K562 (cell line): ENCODE data around the gene CTIF. TPM values are rescaled to one million over a fixed set of nuclear protein-coding genes. Genes with fewer than 3 reads are reported as not detected.

ENCODE experiments used
- ATAC-seq: fragments of 200-7000 bp; cut with Tn5 transposase; 3 replicates; pipeline ENCODE4 v1.9.1; 2020; ENCODE audit warnings: moderate library complexity
- BruUV-seq: library from RNA; stranded (reverse); fragments of 400-500 nt; replicated peaks from 2 replicates; lab custom pipeline; 2021; lab: Mats Ljungman, UMichigan
- CTCF ChIA-PET: fragments of 300-600 bp; formaldehyde crosslinking; extraction: SDS; loops from one replicate; lab custom pipeline; 2021; ENCODE audit warnings: low intra/inter-chr PET ratio; lab: Yijun Ruan, JAX
- POLR2A ChIA-PET: fragments of 300-600, 350-650 bp; sonication (Branson Sonifier 250); formaldehyde crosslinking; extraction: SDS; loops from one replicate; lab custom pipeline; 2021; ENCODE audit warnings: antibody characterized with exemption, inconsistent platforms; lab: Yijun Ruan, JAX
- DNase-seq, 4 experiments: peaks; one replicate each; pipeline versions ENCODE4 v3.0.0 to v3.0.0-alpha.2; 2011 to 2018; ENCODE audit warnings: low spot score in 3 of 4, mixed read lengths in 3 of 4; ENCODE audit errors: extremely low read depth in 1 of 4
- FAIRE-seq: peaks from 2 replicates; lab custom pipeline; 2011; peaks lifted over from hg19 to GRCh38; lab: Jason Lieb, UNC
- H2AFZ ChIP-seq: 2 replicates; pipeline ENCODE4 v1.6.0; 2011; ENCODE audit warnings: low read depth, low read length, control low read depth, inconsistent platforms
- H3K27ac ChIP-seq: fragments of 200-600 bp; 3 replicates; pipeline ENCODE4 v1.8.0; 2011; ENCODE audit warnings: low read depth, mild to moderate bottlenecking, control low read depth, inconsistent platforms, low read length, moderate library complexity, mixed read lengths; ENCODE audit errors: extremely low read depth
- H3K27me3 ChIP-seq, 2 experiments: fragments of 300-600 bp in 1 of 2; 2 replicates in 1 of 2; 3 replicates in 1 of 2; pipeline versions ENCODE4 v1.6.0 to v1.8.0; 2011; ENCODE audit warnings: inconsistent platforms in 2 of 2, low read length in 2 of 2, mild to moderate bottlenecking in 1 of 2, mixed read lengths in 1 of 2, moderate library complexity in 1 of 2; ENCODE audit not compliant: control insufficient read depth in 2 of 2, insufficient read depth in 2 of 2
- H3K36me3 ChIP-seq: fragments of 300-600 bp; 3 replicates; pipeline ENCODE4 v1.8.0; 2011; ENCODE audit warnings: mild to moderate bottlenecking, low read length, inconsistent platforms; ENCODE audit not compliant: control insufficient read depth, insufficient read depth
- H3K4me1 ChIP-seq, 2 experiments: fragments of 200-600 bp in 1 of 2; replicated peaks in 1 of 2; 2 replicates in 1 of 2; 3 replicates in 1 of 2; pipeline versions ENCODE4 v1.5.1 to v1.8.0; 2011; ENCODE audit warnings: inconsistent platforms in 2 of 2, low read length in 2 of 2, mild to moderate bottlenecking in 1 of 2, mixed read lengths in 1 of 2, moderate library complexity in 1 of 2; ENCODE audit not compliant: control insufficient read depth in 2 of 2, insufficient read depth in 2 of 2
- H3K4me2 ChIP-seq: 2 replicates; pipeline ENCODE4 v1.6.1; 2011; ENCODE audit warnings: low read length, control low read depth, inconsistent platforms, mixed read lengths; ENCODE audit not compliant: insufficient read depth
- H3K4me3 ChIP-seq: fragments of 200-600 bp; sonication (generic), shearing (Covaris generic); 2 replicates; pipeline ENCODE4 v1.5.1; 2016; ENCODE audit warnings: control low read depth, inconsistent platforms
- H3K79me2 ChIP-seq: fragments of 200-600 bp; 3 replicates; pipeline ENCODE4 v1.8.0; 2011; ENCODE audit warnings: low read length, inconsistent platforms; ENCODE audit not compliant: control insufficient read depth, insufficient read depth
- H3K9ac ChIP-seq, 2 experiments: 2 replicates each; pipeline versions ENCODE4 v1.6.0 to v1.6.1; 2011; ENCODE audit warnings: low read depth in 2 of 2, low read length in 2 of 2, control low read depth in 1 of 2, inconsistent platforms in 1 of 2, mild to moderate bottlenecking in 1 of 2, mixed read lengths in 1 of 2; ENCODE audit not compliant: insufficient read depth in 1 of 2
- H3K9me1 ChIP-seq: one replicate; pipeline ENCODE4 v1.6.0; 2011; ENCODE audit warnings: inconsistent platforms, mild to moderate bottlenecking, low read length, moderate library complexity; ENCODE audit not compliant: control insufficient read depth, insufficient read depth
- H3K9me3 ChIP-seq: replicated peaks from 2 replicates; pipeline ENCODE4 v1.5.1; 2011; ENCODE audit warnings: low read depth, low read length, inconsistent platforms; ENCODE audit not compliant: control insufficient read depth, insufficient read depth
- H4K20me1 ChIP-seq: replicated peaks from 2 replicates; pipeline ENCODE4 v1.6.1; 2011; ENCODE audit warnings: low read length, inconsistent platforms, mixed read lengths; ENCODE audit not compliant: control insufficient read depth, insufficient read depth
- DACH1 ChIP-seq: fragments of 450-650 bp; IDR thresholded peaks from 2 replicates; pipeline ENCODE4 v1.6.1; 2018; ENCODE audit not compliant: partially characterized antibody
- LARP7 ChIP-seq: fragments of 450-650 bp; IDR thresholded peaks from 2 replicates; pipeline ENCODE4 v1.6.1; 2016
- LEF1 ChIP-seq: fragments of 450-650 bp; IDR thresholded peaks from 2 replicates; pipeline ENCODE4 v1.6.1; 2016; ENCODE audit warnings: mild to moderate bottlenecking
- SNRNP70 ChIP-seq: fragments of 200-400 bp; formaldehyde crosslinking; optimal IDR thresholded peaks from 2 replicates; pipeline ENCODE3; 2017; ENCODE audit warnings: low read depth, low read length
- ZNF224 ChIP-seq: sonication (generic); formaldehyde crosslinking; IDR thresholded peaks from 2 replicates; pipeline ENCODE4 v1.8.0; 2022; ENCODE audit warnings: mild to moderate bottlenecking, missing genetic modification reagents
- ZNF431 ChIP-seq: sonication (generic); formaldehyde crosslinking; IDR thresholded peaks from 2 replicates; pipeline ENCODE4 v1.8.0; 2022; ENCODE audit warnings: mild to moderate bottlenecking, missing genetic modification reagents
- ZNF780A ChIP-seq: fragments of 250-450 bp; sonication (Bioruptor Pico); IDR thresholded peaks from 2 replicates; pipeline ENCODE4 v1.5.0; 2021; ENCODE audit warnings: mild to moderate bottlenecking
- WGBS: fragments of 100-300 bp; shearing (Covaris generic); methylation state at CpG from one replicate; pipeline ENCODE4 v1.1.6; 2016; ENCODE audit warnings: low coverage, mixed read lengths; ENCODE audit not compliant: insufficient coverage; ENCODE audit errors: missing lambda C conversion rate; 5-methylcytosine and 5-hydroxymethylcytosine counted together
- in situ Hi-C: fragments of 300-500 bp; cut with MboI; formaldehyde crosslinking; loops from 4 replicates; pipeline ENCODE4 v1.15.0; 2018; ENCODE audit warnings: inconsistent platforms, mixed read lengths
- intact Hi-C: fragments of 100-400 bp; cut with micrococcal nuclease; formaldehyde crosslinking; loops from 2 replicates; pipeline ENCODE4 v1.14.2; 2022
- polyA plus RNA-seq, 8 experiments: library from polyadenylated mRNA; depleted of rRNA in 4 of 8; stranded (reverse) in 5 of 8; unstranded in 3 of 8; fragments of >200 nt; fragmentation: Nextera tagmentation in 2 of 8; fragmentation: Illumina TruSeq in 1 of 8; extraction: Ambion mirVana in 2 of 8; extraction: Trizol in 1 of 8; gene quantifications; 2 replicates each; pipeline versions ENCODE4 v1.2.1 to v1.2.3, GENCODE V29; 2011 to 2014; ENCODE audit warnings: inconsistent platforms in 1 of 8, missing spikeins in 1 of 8
- total RNA-seq, 7 experiments: library from RNA; depleted of rRNA in 6 of 7; stranded (reverse); fragments of >200 nt in 6 of 7; fragmentation: Illumina TruSeq in 2 of 7; extraction: Trizol in 2 of 7; gene quantifications; 2 replicates each; pipeline versions ENCODE4 v1.2.1 to v1.2.3, GENCODE V29; 2011 to 2021; ENCODE audit warnings: low replicate concordance in 1 of 7
- TF ChIP-seq, protein P1 (sequence below): sonication (generic); formaldehyde crosslinking; IDR thresholded peaks from 2 replicates; pipeline ENCODE4 v1.8.0; 2022; ENCODE audit warnings: mild to moderate bottlenecking, missing genetic modification reagents

The CTIF gene
- total and polyA plus RNA-seq, 9 of the 15 experiments (the other 6 are each of a cell fraction or from before 2014, with no cell fraction given) = 0.17 to 11.5 (median 2.2) TPM

DNA sequence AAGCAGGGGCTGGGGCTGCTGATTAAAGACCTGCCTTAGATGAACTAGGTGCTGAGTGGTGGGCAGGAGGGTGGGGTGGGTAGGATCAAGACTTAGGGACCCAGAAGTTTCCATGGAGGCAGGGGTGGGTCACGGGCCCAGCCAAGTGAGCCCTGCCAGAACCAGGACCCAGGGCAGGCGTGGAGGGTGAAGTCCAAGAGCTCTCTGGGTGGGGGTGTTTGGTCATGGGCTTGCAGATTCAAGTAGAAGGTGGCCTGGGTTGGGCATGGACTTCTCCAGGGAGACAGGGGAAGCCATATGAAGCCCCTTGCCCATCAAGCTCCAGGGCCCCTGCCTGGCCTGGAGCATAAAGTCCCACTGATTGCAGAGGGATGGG lies 243.1 kb downstream of the CTIF start:
- no peak for ATAC-seq
- CTCF ChIA-PET = no interaction called here
- H3K27ac ChIP-seq = peak overlapping the region; percentile 65; the same call in 2 of the 3 replicates

More for the DNA sequence above, 243.1 kb downstream of the CTIF start:
- H4K20me1 ChIP-seq = peaks cover 24% of the 10 kb centered on the region
- H2AFZ ChIP-seq = no peak overlapping the region; the same call in 1 of the 2 replicates
- no peaks in the 10 kb centered on the region for H3K79me2 ChIP-seq
- WGBS = 67% methylated on average over 2 of the region's 2 CpGs
- H3K9me3 ChIP-seq = no peaks in the 10 kb centered on the region
- TF ChIP-seq ZNF224 (CRISPR knock-in tag) (no peak), LEF1 (no peak), LARP7 (no peak), ZNF431 (CRISPR knock-in tag) (no peak), SNRNP70 (no peak), ZNF780A (no peak), DACH1 (no peak)
- TF ChIP-seq, protein P1, sequence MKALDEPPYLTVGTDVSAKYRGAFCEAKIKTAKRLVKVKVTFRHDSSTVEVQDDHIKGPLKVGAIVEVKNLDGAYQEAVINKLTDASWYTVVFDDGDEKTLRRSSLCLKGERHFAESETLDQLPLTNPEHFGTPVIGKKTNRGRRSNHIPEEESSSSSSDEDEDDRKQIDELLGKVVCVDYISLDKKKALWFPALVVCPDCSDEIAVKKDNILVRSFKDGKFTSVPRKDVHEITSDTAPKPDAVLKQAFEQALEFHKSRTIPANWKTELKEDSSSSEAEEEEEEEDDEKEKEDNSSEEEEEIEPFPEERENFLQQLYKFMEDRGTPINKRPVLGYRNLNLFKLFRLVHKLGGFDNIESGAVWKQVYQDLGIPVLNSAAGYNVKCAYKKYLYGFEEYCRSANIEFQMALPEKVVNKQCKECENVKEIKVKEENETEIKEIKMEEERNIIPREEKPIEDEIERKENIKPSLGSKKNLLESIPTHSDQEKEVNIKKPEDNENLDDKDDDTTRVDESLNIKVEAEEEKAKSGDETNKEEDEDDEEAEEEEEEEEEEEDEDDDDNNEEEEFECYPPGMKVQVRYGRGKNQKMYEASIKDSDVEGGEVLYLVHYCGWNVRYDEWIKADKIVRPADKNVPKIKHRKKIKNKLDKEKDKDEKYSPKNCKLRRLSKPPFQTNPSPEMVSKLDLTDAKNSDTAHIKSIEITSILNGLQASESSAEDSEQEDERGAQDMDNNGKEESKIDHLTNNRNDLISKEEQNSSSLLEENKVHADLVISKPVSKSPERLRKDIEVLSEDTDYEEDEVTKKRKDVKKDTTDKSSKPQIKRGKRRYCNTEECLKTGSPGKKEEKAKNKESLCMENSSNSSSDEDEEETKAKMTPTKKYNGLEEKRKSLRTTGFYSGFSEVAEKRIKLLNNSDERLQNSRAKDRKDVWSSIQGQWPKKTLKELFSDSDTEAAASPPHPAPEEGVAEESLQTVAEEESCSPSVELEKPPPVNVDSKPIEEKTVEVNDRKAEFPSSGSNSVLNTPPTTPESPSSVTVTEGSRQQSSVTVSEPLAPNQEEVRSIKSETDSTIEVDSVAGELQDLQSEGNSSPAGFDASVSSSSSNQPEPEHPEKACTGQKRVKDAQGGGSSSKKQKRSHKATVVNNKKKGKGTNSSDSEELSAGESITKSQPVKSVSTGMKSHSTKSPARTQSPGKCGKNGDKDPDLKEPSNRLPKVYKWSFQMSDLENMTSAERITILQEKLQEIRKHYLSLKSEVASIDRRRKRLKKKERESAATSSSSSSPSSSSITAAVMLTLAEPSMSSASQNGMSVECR (CRISPR knock-in tag) = no peak
- DNase-seq (no peak), FAIRE-seq (no peak)
- no peaks in the 10 kb centered on the region for H3K9me1 ChIP-seq
- in situ Hi-C loops = no loop called here
- intact Hi-C loops = loop anchor here (2.0 to 10.0 kb wide), 3 partner anchors 113 to 397 kb away; no protein-coding TSS in a partner anchor
- BruUV-seq = no TSS peak
- peaks cover 18 to 38% of the 10 kb centered on the region in 2 experiments for H3K4me1 ChIP-seq
- POLR2A ChIA-PET = interaction anchor here (0.7 to 1.0 kb wide), 2 partner anchors 15 to 95 kb away, joined by 3 to 4 read pairs; no protein-coding TSS in a partner anchor
- peak overlapping the region; percentile 16 to 40; a peak in 1 of 4 replicates for H3K9ac ChIP-seq
- H3K4me2 ChIP-seq = peak overlapping the region; percentile 32; the same call in 1 of the 2 replicates
- no peaks in the 10 kb centered on the region for H3K36me3 ChIP-seq
- no peaks in the 10 kb centered on the region for H3K27me3 ChIP-seq
- no peak overlapping the region for H3K4me3 ChIP-seq
